ENCODE results near the gene IFNAR1. TPM values are rescaled to one million over a fixed set of nuclear protein-coding genes. Genes with fewer than 3 reads are reported as not detected.

The IFNAR1 gene
- total and polyA plus RNA-seq, 9 of the 15 experiments (the other 6 are each of a cell fraction or from before 2014, with no cell fraction given) = 8.6 to 31.8 (median 14.8) TPM

DNA sequence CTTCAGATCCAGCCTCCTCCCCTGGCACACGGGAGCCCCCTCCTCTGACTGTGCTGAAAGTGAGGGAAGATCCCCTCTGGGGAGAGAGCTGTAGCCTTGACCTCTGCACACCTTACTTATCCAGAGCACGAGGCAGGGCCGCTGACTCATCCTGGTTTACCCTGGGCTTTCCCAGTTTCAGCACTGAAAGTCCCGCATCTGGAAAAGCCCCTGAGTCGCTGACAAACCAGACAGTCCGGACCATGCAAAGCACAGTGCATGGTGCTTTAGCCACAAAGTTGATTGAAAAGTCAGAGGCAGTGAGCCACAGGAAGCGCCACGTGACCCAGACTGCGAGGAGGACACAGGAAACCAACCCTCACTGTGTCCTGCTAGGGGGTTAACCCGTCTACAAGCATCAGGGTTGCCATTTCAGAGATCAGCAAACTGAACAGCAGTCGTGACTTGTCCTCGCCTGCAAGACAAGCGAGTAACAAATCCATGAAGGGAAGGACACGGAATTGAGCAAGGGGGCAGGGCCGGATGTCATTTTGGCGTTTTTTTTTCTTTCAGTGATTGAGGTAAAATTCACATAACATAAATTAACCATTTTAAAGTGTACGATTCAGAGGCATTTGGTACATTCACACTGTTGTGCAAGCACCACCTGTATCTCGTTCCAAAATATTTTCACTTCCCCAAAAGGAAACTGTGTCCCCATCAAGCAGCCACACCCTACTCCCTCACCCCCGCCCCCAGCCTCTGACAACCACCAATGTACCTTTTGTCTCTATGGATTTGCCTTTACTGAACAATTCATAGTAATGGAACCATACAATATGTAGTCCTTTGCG, 58.5 kb downstream of the IFNAR1 start (continued):
- TF ChIP-seq, protein P1, sequence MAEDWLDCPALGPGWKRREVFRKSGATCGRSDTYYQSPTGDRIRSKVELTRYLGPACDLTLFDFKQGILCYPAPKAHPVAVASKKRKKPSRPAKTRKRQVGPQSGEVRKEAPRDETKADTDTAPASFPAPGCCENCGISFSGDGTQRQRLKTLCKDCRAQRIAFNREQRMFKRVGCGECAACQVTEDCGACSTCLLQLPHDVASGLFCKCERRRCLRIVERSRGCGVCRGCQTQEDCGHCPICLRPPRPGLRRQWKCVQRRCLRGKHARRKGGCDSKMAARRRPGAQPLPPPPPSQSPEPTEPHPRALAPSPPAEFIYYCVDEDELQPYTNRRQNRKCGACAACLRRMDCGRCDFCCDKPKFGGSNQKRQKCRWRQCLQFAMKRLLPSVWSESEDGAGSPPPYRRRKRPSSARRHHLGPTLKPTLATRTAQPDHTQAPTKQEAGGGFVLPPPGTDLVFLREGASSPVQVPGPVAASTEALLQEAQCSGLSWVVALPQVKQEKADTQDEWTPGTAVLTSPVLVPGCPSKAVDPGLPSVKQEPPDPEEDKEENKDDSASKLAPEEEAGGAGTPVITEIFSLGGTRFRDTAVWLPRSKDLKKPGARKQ (CRISPR knock-in tag; IDR thresholded peaks at IDR 0.05) = no peak
- TF ChIP-seq MAFF (IDR thresholded peaks at IDR 0.05; ENCODE audit: low read length) (peak; percentile 32; the same call in 1 of the 2 replicates), SMAD1 (IDR thresholded peaks at IDR 0.05; ENCODE audit: low read depth, low read length, partially characterized antibody) (no peak), PTBP1 (IDR thresholded peaks at IDR 0.05; ENCODE audit: low read depth, low read length) (no peak), ZNF75A (CRISPR knock-in tag; IDR thresholded peaks at IDR 0.05) (no peak), YY1 (IDR thresholded peaks at IDR 0.05; ENCODE audit: borderline replicate concordance in 1 of 3, control insufficient read depth in 1 of 3, extremely low read depth in 1 of 3, insufficient read depth in 3 of 3, insufficient read length in 1 of 3, insufficient replicate concordance in 2 of 3, low read depth in 1 of 3, low read length in 2 of 3) (peak in 1 of 3 experiments; percentile 8), WHSC1 (IDR thresholded peaks at IDR 0.05; ENCODE audit: low read length) (no peak), SETDB1 (IDR thresholded peaks at IDR 0.05; ENCODE audit: low read length) (no peak), YBX1 (IDR thresholded peaks at IDR 0.05) (no peak), TRIM28 (IDR thresholded peaks at IDR 0.05) (0 out of 2 replicates have a peak, but pooled peaks have one; percentile 30), ZNF239 (CRISPR knock-in tag; IDR thresholded peaks at IDR 0.05) (no peak), ZNF324 (CRISPR knock-in tag; IDR thresholded peaks at IDR 0.05) (no peak), ZNF146 (CRISPR knock-in tag; IDR thresholded peaks at IDR 0.05; ENCODE audit: unreplicated experiment) (no peak), SMARCB1 (IDR thresholded peaks at IDR 0.05; ENCODE audit: insufficient read length, low read depth) (no peak)
- TF ChIP-seq, protein P2, sequence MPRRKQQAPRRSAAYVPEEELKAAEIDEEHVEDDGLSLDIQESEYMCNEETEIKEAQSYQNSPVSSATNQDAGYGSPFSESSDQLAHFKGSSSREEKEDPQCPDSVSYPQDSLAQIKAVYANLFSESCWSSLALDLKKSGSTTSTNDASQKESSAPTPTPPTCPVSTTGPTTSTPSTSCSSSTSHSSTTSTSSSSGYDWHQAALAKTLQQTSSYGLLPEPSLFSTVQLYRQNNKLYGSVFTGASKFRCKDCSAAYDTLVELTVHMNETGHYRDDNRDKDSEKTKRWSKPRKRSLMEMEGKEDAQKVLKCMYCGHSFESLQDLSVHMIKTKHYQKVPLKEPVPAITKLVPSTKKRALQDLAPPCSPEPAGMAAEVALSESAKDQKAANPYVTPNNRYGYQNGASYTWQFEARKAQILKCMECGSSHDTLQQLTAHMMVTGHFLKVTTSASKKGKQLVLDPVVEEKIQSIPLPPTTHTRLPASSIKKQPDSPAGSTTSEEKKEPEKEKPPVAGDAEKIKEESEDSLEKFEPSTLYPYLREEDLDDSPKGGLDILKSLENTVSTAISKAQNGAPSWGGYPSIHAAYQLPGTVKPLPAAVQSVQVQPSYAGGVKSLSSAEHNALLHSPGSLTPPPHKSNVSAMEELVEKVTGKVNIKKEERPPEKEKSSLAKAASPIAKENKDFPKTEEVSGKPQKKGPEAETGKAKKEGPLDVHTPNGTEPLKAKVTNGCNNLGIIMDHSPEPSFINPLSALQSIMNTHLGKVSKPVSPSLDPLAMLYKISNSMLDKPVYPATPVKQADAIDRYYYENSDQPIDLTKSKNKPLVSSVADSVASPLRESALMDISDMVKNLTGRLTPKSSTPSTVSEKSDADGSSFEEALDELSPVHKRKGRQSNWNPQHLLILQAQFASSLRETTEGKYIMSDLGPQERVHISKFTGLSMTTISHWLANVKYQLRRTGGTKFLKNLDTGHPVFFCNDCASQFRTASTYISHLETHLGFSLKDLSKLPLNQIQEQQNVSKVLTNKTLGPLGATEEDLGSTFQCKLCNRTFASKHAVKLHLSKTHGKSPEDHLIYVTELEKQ (CRISPR knock-in tag; IDR thresholded peaks at IDR 0.05) = no peak
- TF ChIP-seq, protein P3, sequence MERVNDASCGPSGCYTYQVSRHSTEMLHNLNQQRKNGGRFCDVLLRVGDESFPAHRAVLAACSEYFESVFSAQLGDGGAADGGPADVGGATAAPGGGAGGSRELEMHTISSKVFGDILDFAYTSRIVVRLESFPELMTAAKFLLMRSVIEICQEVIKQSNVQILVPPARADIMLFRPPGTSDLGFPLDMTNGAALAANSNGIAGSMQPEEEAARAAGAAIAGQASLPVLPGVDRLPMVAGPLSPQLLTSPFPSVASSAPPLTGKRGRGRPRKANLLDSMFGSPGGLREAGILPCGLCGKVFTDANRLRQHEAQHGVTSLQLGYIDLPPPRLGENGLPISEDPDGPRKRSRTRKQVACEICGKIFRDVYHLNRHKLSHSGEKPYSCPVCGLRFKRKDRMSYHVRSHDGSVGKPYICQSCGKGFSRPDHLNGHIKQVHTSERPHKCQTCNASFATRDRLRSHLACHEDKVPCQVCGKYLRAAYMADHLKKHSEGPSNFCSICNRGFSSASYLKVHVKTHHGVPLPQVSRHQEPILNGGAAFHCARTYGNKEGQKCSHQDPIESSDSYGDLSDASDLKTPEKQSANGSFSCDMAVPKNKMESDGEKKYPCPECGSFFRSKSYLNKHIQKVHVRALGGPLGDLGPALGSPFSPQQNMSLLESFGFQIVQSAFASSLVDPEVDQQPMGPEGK (CRISPR knock-in tag; IDR thresholded peaks at IDR 0.05; ENCODE audit: borderline replicate concordance) = no peak
- TF ChIP-seq, protein P4, sequence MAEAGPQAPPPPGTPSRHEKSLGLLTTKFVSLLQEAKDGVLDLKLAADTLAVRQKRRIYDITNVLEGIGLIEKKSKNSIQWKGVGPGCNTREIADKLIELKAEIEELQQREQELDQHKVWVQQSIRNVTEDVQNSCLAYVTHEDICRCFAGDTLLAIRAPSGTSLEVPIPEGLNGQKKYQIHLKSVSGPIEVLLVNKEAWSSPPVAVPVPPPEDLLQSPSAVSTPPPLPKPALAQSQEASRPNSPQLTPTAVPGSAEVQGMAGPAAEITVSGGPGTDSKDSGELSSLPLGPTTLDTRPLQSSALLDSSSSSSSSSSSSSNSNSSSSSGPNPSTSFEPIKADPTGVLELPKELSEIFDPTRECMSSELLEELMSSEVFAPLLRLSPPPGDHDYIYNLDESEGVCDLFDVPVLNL (CRISPR knock-in tag; IDR thresholded peaks at IDR 0.05; ENCODE audit: low read depth) = no peak
